Measurements from ENCODE around the gene YJEFN3.
A peak's percentile ranks its signal among the peaks of the same experiment; 100 is the strongest.

Gene YJEFN3

GRCh38 chr19:19528721-19529490 lies at the start of gene YJEFN3:
Gene YJEFN3, plus strand, starts transcription at chr19:19528911. Its CDS starts 22 bp downstream, at chr19:19528933.
- DNase-seq (ENCODE audit: extremely low read depth in 1 of 2, low read depth in 1 of 2), result no peak

GRCh38 chr19:19480688-19481087 lies 48.0 kb upstream of the YJEFN3 start:
- no peak for DNase-seq (ENCODE audit: extremely low read depth in 1 of 2, low read depth in 1 of 2)

GRCh38 chr19:19482809-19483596 lies 45.7 kb upstream of the YJEFN3 start:
- DNase-seq (ENCODE audit: extremely low read depth in 1 of 2, low read depth in 1 of 2), result no peak

GRCh38 chr19:19485161-19485997 lies 43.3 kb upstream of the YJEFN3 start:
- DNase-seq (ENCODE audit: extremely low read depth in 1 of 2, low read depth in 1 of 2), result no peak

GRCh38 chr19:19485998-19486290 lies 42.8 kb upstream of the YJEFN3 start:
- no peak for DNase-seq (ENCODE audit: extremely low read depth in 1 of 2, low read depth in 1 of 2)

- DNase-seq (ENCODE audit: extremely low read depth in 1 of 2, low read depth in 1 of 2), result no peak
Measured at GRCh38 chr19:19486343-19487076, 42.2 kb upstream of the YJEFN3 start.

- no peak for DNase-seq (ENCODE audit: extremely low read depth in 1 of 2, low read depth in 1 of 2)
Measured at GRCh38 chr19:19487077-19487949, 41.4 kb upstream of the YJEFN3 start.

- DNase-seq (ENCODE audit: extremely low read depth in 1 of 2, low read depth in 1 of 2), result no peak
Measured at GRCh38 chr19:19487950-19488874, 40.5 kb upstream of the YJEFN3 start.

GRCh38 chr19:19488875-19489690 lies 39.6 kb upstream of the YJEFN3 start:
- peak; percentile 59 to 80 for DNase-seq (ENCODE audit: extremely low read depth in 1 of 2, low read depth in 1 of 2)

- DNase-seq (ENCODE audit: extremely low read depth in 1 of 2, low read depth in 1 of 2), result no peak
Measured at GRCh38 chr19:19489804-19490204, 38.9 kb upstream of the YJEFN3 start.

GRCh38 chr19:19490214-19490968 lies 38.3 kb upstream of the YJEFN3 start:
- peak; percentile 34 to 56 for DNase-seq (ENCODE audit: extremely low read depth in 1 of 2, low read depth in 1 of 2)

- DNase-seq (ENCODE audit: extremely low read depth in 1 of 2, low read depth in 1 of 2), result no peak
Measured at GRCh38 chr19:19491321-19492025, 37.2 kb upstream of the YJEFN3 start.

GRCh38 chr19:19492026-19492610 lies 36.6 kb upstream of the YJEFN3 start:
- no peak for DNase-seq (ENCODE audit: extremely low read depth in 1 of 2, low read depth in 1 of 2)

GRCh38 chr19:19493841-19494546 lies 34.7 kb upstream of the YJEFN3 start:
- no peak for DNase-seq (ENCODE audit: extremely low read depth in 1 of 2, low read depth in 1 of 2)

Data from stimulated activated CD8-positive, alpha-beta memory T cell treated with anti-CD3 and anti-CD28 coated beads, Interleukin-7, amount 100 ng/mL, for 48 hours (primary cell).